ENCODE measurements around the gene GPR132.

The GPR132 gene

GRCh38 chr14:105015242-105015641, 50.0 kb downstream of the GPR132 start:
- DNase-seq, result no peak

GRCh38 chr14:105014631-105015030, 50.6 kb downstream of the GPR132 start:
- DNase-seq, result no peak

- no peak for DNase-seq
Measured at GRCh38 chr14:105014032-105014431, 51.2 kb downstream of the GPR132 start.

GRCh38 chr14:105013150-105013785, 52.0 kb downstream of the GPR132 start:
- no peak for DNase-seq

GRCh38 chr14:105012171-105012985, 52.9 kb downstream of the GPR132 start:
- DNase-seq, result peak in 1 of 2 experiments; percentile 39

GRCh38 chr14:105011312-105011990, 53.8 kb downstream of the GPR132 start:
- DNase-seq, result peak in 1 of 2 experiments; percentile 10

GRCh38 chr14:105010891-105011291, 54.3 kb downstream of the GPR132 start:
- DNase-seq, result no peak

- no peak for DNase-seq
Measured at GRCh38 chr14:105010106-105010505, 55.1 kb downstream of the GPR132 start.

GRCh38 chr14:105007593-105008264, 57.5 kb downstream of the GPR132 start:
- no peak for DNase-seq

GRCh38 chr14:105006831-105007592, 58.2 kb downstream of the GPR132 start:
- no peak for DNase-seq

GRCh38 chr14:105005929-105006830, 59.0 kb downstream of the GPR132 start:
- DNase-seq, result no peak

GRCh38 chr14:105005329-105005928, 59.8 kb downstream of the GPR132 start:
- no peak for DNase-seq

All from cerebellar nuclear complex (tissue), 1 donor.